ENCODE measurements around the gene LIPT2.

LIPT2 gene

GRCh38 chr11:74532501-74533246, 39.1 kb upstream of the LIPT2 start:
- TF ChIP-seq, protein P1, sequence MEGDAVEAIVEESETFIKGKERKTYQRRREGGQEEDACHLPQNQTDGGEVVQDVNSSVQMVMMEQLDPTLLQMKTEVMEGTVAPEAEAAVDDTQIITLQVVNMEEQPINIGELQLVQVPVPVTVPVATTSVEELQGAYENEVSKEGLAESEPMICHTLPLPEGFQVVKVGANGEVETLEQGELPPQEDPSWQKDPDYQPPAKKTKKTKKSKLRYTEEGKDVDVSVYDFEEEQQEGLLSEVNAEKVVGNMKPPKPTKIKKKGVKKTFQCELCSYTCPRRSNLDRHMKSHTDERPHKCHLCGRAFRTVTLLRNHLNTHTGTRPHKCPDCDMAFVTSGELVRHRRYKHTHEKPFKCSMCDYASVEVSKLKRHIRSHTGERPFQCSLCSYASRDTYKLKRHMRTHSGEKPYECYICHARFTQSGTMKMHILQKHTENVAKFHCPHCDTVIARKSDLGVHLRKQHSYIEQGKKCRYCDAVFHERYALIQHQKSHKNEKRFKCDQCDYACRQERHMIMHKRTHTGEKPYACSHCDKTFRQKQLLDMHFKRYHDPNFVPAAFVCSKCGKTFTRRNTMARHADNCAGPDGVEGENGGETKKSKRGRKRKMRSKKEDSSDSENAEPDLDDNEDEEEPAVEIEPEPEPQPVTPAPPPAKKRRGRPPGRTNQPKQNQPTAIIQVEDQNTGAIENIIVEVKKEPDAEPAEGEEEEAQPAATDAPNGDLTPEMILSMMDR (IDR thresholded peaks at IDR 0.05): no peak

GRCh38 chr11:74524978-74525377, 31.5 kb upstream of the LIPT2 start:
- TF ChIP-seq, protein P1 (IDR thresholded peaks at IDR 0.05): no peak

- TF ChIP-seq, protein P1 (IDR thresholded peaks at IDR 0.05): no peak
Measured at GRCh38 chr11:74524501-74524900, 31.0 kb upstream of the LIPT2 start.

GRCh38 chr11:74522776-74523175, 29.3 kb upstream of the LIPT2 start:
- TF ChIP-seq, protein P1 (IDR thresholded peaks at IDR 0.05): no peak

DNA sequence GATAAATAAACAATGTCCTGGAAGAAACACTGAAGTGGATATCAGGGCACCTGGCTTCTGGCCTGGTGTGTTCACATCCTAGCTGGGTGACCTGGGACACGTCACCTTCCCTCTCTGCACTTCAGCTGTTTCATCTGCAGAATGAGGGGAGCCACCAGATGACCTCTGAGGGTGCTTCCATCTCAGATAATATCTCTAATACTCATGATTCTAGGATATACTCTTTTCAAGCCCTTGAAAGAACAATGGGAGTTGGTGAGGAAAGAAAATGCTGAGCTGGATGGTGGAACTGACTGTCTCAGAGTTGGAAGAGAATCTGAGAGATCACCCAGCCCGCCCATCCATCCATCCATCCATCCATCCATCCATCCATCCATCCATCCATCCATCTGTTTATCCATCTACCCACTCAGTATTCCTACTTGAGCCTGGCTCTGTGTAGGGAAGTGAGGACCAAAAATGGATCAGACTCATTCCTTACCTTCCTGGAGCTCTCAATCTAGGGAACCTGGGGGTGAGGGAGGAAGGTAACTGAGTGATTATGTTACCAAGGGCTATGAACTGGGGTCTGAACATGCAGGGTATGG, 28.2 kb upstream of the LIPT2 start:
- TF ChIP-seq, protein P1 (IDR thresholded peaks at IDR 0.05): no peak

DNA sequence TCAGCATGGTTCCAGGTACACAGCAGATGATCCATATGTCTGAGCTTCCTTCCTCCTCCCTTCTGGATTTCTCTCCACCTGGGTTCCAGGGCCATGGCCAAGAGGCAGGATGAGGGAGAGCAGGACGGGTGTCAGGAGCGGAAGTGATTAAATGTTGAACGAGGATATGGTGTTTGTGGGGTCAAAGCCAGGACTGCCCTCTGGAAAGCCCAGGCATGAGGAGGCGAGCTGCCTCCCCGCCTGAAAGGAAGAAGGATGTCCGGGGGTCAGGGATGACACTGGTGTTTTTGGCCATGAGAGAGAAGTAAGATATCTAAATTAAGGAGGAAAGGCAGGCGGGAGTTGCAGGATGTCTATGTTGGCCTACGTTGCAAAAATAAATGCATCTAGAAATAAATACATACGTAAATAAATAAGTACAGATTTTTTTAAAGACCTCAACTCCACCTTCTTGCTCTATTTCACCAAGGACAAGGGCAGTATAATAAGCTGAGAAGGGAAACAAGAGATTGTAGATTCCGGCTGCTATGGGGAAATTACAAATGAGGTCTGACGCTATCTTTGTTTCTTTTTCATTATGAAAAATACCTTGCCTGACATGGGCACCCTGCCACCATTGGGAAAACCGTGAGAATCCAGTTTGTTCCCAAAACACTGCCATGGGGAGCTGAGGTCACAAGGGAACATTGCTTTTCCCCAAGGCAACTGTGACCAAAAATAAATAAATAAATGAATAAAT, 27.6 kb upstream of the LIPT2 start:
- TF ChIP-seq, protein P1 (IDR thresholded peaks at IDR 0.05): no peak

DNA sequence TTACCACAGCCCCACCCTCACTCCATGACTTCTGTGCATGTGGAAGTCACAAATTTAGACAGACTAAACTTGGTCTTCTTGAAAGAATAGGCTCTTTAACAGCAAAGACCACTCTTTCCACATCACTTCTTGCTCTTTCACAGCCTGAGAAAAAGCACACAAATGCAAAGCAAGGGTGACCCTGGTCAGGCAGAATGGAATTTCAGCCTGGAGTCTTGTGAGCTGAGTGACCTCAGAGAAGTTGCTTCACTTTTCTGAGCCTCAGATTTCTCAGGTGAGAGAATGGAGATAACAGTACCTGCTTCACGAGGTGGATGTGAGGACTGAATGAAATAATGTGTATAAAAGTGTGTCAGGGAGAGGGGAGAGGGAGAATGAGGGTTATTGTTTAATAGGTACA, 26.8 kb upstream of the LIPT2 start:
- TF ChIP-seq, protein P1 (IDR thresholded peaks at IDR 0.05): no peak
